ENCODE measurements around the gene PCDH9. TPM values are rescaled to one million over a fixed set of nuclear protein-coding genes. Genes with fewer than 3 reads are reported as not detected.

PCDH9 gene
- total and polyA plus RNA-seq, 2 experiments from 2014 or later: 0.31 to 0.52 TPM

DNA sequence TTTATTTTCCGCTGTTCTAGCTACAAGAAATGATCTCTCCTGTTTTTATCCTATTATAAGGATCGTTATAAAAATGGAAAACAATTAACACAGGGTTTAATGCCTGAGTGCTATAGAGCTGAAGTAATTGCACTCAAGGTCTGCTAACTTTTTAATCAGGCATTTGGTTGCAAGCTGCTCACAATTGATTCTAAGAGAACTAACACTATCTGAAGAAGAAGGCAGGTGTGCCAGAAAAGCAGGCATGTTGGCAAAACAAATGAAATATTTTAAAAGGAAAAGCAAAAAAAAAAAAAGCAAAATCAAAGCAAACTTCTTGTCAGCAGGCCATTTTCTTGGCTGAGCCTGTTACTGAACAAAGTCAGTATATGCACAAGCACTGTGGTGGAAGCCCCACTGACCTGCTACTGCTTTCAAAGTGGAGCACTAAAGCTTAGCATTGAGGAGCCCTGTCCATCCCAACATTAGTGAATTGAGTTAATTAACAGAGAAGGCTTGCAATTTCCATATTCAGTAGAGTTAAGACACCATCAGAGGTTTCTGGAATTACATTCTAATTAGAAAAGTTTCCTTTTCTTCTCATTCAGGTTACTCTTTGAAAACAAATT is 574.2 kb downstream of the PCDH9 start:
- H3K27me3 ChIP-seq (ENCODE audit: insufficient read depth): no peaks in the 10 kb centered on the region
- no peak overlapping the region for H3K27ac ChIP-seq (ENCODE audit: low read depth)
- H3K79me2 ChIP-seq (replicated peaks; ENCODE audit: insufficient read depth): no peaks in the 10 kb centered on the region
- Mint-ChIP-seq H3K27ac (no peak overlapping the region), H3K36me3 (ENCODE audit: low read depth) (no peaks in the 10 kb centered on the region), H3K4me1 (peaks cover 4% of the 10 kb centered on the region; the same call in 2 of the 3 replicates), H3K27me3 (ENCODE audit: insufficient read depth, low read depth, poor library complexity) (no peaks in the 10 kb centered on the region), H3K4me3 (no peak overlapping the region), H3K9me3 (no peaks in the 10 kb centered on the region)
- H2AFZ ChIP-seq: no peak overlapping the region
- no peak overlapping the region for H3K4me3 ChIP-seq
- H3K4me2 ChIP-seq: no peak overlapping the region
- 0 out of 2 replicates have a peak, but pooled peaks cover 3% of the 10 kb centered on the region for H3K4me1 ChIP-seq (ENCODE audit: insufficient read depth)
- TF ChIP-seq EZH2phosphoT487 (IDR thresholded peaks at IDR 0.05; ENCODE audit: unreplicated experiment) (no peak), EZH2 (IDR thresholded peaks at IDR 0.05; ENCODE audit: low read depth, unreplicated experiment) (no peak), ZNF331 (CRISPR knock-in tag; IDR thresholded peaks at IDR 0.05; ENCODE audit: low read depth) (no peak), CREB1 (CRISPR knock-in tag; IDR thresholded peaks at IDR 0.05; ENCODE audit: low read depth) (no peak), JUNB (IDR thresholded peaks at IDR 0.05; ENCODE audit: unreplicated experiment) (no peak), STAT1 (IDR thresholded peaks at IDR 0.05; ENCODE audit: unreplicated experiment) (no peak), NANOG (IDR thresholded peaks at IDR 0.05; ENCODE audit: borderline replicate concordance) (no peak), POLR2AphosphoS5 (IDR thresholded peaks at IDR 0.05; ENCODE audit: low read depth) (no peak), ZNF114 (CRISPR knock-in tag; IDR thresholded peaks at IDR 0.05) (no peak)
- TF ChIP-seq, protein P1, sequence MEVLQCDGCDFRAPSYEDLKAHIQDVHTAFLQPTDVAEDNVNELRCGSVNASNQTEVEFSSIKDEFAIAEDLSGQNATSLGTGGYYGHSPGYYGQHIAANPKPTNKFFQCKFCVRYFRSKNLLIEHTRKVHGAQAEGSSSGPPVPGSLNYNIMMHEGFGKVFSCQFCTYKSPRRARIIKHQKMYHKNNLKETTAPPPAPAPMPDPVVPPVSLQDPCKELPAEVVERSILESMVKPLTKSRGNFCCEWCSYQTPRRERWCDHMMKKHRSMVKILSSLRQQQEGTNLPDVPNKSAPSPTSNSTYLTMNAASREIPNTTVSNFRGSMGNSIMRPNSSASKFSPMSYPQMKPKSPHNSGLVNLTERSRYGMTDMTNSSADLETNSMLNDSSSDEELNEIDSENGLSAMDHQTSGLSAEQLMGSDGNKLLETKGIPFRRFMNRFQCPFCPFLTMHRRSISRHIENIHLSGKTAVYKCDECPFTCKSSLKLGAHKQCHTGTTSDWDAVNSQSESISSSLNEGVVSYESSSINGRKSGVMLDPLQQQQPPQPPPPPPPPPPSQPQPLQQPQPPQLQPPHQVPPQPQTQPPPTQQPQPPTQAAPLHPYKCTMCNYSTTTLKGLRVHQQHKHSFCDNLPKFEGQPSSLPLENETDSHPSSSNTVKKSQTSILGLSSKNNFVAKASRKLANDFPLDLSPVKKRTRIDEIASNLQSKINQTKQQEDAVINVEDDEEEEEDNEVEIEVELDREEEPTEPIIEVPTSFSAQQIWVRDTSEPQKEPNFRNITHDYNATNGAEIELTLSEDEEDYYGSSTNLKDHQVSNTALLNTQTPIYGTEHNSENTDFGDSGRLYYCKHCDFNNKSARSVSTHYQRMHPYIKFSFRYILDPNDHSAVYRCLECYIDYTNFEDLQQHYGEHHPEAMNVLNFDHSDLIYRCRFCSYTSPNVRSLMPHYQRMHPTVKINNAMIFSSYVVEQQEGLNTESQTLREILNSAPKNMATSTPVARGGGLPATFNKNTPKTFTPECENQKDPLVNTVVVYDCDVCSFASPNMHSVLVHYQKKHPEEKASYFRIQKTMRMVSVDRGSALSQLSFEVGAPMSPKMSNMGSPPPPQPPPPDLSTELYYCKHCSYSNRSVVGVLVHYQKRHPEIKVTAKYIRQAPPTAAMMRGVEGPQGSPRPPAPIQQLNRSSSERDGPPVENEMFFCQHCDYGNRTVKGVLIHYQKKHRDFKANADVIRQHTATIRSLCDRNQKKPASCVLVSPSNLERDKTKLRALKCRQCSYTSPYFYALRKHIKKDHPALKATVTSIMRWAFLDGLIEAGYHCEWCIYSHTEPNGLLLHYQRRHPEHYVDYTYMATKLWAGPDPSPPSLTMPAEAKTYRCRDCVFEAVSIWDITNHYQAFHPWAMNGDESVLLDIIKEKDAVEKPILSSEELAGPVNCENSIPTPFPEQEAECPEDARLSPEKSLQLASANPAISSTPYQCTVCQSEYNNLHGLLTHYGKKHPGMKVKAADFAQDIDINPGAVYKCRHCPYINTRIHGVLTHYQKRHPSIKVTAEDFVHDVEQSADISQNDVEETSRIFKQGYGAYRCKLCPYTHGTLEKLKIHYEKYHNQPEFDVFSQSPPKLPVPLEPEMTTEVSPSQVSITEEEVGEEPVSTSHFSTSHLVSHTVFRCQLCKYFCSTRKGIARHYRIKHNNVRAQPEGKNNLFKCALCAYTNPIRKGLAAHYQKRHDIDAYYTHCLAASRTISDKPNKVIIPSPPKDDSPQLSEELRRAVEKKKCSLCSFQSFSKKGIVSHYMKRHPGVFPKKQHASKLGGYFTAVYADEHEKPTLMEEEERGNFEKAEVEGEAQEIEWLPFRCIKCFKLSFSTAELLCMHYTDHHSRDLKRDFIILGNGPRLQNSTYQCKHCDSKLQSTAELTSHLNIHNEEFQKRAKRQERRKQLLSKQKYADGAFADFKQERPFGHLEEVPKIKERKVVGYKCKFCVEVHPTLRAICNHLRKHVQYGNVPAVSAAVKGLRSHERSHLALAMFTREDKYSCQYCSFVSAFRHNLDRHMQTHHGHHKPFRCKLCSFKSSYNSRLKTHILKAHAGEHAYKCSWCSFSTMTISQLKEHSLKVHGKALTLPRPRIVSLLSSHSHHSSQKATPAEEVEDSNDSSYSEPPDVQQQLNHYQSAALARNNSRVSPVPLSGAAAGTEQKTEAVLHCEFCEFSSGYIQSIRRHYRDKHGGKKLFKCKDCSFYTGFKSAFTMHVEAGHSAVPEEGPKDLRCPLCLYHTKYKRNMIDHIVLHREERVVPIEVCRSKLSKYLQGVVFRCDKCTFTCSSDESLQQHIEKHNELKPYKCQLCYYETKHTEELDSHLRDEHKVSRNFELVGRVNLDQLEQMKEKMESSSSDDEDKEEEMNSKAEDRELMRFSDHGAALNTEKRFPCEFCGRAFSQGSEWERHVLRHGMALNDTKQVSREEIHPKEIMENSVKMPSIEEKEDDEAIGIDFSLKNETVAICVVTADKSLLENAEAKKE (CRISPR knock-in tag; IDR thresholded peaks at IDR 0.05): no peak
- TF ChIP-seq, protein P2, sequence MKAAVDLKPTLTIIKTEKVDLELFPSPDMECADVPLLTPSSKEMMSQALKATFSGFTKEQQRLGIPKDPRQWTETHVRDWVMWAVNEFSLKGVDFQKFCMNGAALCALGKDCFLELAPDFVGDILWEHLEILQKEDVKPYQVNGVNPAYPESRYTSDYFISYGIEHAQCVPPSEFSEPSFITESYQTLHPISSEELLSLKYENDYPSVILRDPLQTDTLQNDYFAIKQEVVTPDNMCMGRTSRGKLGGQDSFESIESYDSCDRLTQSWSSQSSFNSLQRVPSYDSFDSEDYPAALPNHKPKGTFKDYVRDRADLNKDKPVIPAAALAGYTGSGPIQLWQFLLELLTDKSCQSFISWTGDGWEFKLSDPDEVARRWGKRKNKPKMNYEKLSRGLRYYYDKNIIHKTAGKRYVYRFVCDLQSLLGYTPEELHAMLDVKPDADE (IDR thresholded peaks at IDR 0.05): no peak
- TF ChIP-seq, protein P3, sequence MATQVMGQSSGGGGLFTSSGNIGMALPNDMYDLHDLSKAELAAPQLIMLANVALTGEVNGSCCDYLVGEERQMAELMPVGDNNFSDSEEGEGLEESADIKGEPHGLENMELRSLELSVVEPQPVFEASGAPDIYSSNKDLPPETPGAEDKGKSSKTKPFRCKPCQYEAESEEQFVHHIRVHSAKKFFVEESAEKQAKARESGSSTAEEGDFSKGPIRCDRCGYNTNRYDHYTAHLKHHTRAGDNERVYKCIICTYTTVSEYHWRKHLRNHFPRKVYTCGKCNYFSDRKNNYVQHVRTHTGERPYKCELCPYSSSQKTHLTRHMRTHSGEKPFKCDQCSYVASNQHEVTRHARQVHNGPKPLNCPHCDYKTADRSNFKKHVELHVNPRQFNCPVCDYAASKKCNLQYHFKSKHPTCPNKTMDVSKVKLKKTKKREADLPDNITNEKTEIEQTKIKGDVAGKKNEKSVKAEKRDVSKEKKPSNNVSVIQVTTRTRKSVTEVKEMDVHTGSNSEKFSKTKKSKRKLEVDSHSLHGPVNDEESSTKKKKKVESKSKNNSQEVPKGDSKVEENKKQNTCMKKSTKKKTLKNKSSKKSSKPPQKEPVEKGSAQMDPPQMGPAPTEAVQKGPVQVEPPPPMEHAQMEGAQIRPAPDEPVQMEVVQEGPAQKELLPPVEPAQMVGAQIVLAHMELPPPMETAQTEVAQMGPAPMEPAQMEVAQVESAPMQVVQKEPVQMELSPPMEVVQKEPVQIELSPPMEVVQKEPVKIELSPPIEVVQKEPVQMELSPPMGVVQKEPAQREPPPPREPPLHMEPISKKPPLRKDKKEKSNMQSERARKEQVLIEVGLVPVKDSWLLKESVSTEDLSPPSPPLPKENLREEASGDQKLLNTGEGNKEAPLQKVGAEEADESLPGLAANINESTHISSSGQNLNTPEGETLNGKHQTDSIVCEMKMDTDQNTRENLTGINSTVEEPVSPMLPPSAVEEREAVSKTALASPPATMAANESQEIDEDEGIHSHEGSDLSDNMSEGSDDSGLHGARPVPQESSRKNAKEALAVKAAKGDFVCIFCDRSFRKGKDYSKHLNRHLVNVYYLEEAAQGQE (IDR thresholded peaks at IDR 0.05; ENCODE audit: unreplicated experiment): no peak
- TF ChIP-seq, protein P4, sequence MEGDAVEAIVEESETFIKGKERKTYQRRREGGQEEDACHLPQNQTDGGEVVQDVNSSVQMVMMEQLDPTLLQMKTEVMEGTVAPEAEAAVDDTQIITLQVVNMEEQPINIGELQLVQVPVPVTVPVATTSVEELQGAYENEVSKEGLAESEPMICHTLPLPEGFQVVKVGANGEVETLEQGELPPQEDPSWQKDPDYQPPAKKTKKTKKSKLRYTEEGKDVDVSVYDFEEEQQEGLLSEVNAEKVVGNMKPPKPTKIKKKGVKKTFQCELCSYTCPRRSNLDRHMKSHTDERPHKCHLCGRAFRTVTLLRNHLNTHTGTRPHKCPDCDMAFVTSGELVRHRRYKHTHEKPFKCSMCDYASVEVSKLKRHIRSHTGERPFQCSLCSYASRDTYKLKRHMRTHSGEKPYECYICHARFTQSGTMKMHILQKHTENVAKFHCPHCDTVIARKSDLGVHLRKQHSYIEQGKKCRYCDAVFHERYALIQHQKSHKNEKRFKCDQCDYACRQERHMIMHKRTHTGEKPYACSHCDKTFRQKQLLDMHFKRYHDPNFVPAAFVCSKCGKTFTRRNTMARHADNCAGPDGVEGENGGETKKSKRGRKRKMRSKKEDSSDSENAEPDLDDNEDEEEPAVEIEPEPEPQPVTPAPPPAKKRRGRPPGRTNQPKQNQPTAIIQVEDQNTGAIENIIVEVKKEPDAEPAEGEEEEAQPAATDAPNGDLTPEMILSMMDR (conservative IDR thresholded peaks at IDR 0.05; ENCODE audit: low read depth in 2 of 2): no peak
- peak; percentile 17 for DNase-seq (ENCODE audit: low spot score)
- no peaks in the 10 kb centered on the region for H3F3A ChIP-seq (replicated peaks; ENCODE audit: low read depth)
- no peaks in the 10 kb centered on the region for H4K20me1 ChIP-seq (replicated peaks; ENCODE audit: insufficient read depth)
- ATAC-seq: peak; percentile 65
- H3K9me2 ChIP-seq (ENCODE audit: insufficient read depth): no peaks in the 10 kb centered on the region
- no peaks in the 10 kb centered on the region for H3K36me3 ChIP-seq (ENCODE audit: insufficient read depth)

Data from GM23338 (cell line).